A204.1 (cell line): ENCODE measurements around the gene AMBRA1.
"Not testable (repeated sequence)": the region's sequence is repeated elsewhere in the genome, so short reads cannot be mapped to it uniquely, and the experiment has no call there.

ENCODE experiments used
- FAIRE-seq: peaks from 2 replicates; lab custom pipeline; 2012; peaks lifted over from hg19 to GRCh38; lab: Jason Lieb, UNC

AMBRA1 gene

DNA sequence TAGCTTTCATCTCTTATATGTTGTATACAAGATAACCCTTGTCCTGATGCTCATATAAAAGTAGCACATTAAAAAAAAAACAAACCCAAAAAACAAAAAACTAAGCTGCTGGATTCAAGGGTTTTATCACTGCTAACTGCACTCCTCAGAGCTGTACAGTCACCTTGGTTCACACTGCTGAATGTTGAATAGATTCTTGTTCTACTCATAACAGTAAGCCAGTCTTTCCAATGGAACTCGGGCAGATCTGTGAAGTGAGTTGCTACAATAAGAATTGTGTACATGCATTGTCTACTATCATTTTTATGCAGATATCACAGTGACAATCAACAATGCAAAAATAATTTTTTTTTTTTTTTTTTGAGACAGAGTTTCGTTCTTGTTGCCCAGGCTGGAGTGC is 18.5 kb upstream of the AMBRA1 start:
- FAIRE-seq: no peak

DNA sequence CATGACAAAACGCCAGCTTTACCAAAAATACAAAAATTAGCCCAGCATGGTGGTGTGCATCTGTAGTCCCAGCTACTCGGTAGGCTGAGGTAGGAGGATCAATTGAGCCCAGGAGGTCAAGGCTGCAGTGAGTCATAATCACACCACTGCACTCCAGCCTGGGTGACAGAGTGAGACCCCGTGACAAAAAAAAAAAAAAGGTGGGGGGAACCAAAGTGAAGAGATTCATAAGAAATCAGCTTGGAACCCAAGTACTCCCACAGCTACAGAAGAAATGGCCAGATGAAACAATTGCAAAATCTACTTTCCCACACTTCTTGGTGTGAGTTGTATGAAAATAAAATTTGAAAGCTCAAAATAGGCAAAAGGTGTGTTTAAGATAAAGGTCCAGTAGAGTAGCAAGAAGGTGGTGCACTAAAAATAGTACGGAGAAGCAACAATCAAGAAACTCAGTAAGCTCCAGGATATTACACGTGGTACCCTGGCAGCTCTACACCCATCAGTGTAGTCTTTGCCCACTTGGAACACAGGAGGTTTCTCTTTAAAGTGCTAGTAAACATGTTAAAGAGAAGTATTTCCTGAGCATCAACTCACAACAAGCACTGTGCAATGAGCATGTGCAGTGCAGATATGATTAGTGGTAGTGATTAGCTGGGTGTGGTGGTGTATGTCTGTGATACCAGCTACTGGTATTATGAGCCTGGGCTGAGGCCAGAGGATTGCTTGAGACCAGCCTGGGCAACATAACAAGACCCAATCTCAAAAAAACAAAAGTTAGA is 17.9 kb upstream of the AMBRA1 start:
- no peak for FAIRE-seq

DNA sequence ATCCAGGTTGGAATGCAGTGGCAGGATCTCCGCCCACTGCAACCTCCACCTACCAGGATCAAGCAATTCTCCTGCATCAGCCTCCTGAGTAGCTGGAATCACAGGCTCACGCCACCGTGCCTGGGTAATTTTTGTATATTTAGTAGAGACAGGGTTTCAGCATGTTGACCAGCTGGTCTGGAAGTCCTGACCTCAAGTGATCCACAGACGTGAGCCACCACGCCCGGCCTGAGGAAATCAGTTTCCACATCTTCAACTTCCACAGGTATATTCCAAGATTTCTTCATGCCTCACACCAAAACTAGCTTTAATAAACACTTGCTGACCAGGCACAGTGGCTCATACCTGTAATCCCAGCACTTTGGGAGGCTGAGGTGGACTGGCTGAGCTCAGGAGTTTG is 15.6 kb upstream of the AMBRA1 start:
- no peak for FAIRE-seq

DNA sequence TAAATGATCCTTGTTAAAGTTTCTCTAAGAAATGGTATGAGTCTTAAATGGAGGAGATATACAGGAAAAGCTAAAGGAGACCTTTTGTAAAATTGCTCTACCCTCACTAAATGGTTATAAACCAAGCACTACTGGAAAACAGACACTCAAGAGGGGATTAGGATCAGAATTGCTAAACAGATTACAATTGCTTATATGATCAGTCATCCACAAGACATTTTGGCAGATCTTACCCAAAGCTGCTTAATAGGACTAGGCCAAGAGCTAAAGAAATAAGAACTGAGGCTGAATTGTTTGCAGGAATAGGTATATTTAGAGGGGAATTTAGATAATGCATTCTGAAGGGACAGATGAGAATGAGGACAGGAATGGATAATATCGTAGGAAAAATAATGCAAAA is 13.7 kb upstream of the AMBRA1 start:
- FAIRE-seq: no peak

DNA sequence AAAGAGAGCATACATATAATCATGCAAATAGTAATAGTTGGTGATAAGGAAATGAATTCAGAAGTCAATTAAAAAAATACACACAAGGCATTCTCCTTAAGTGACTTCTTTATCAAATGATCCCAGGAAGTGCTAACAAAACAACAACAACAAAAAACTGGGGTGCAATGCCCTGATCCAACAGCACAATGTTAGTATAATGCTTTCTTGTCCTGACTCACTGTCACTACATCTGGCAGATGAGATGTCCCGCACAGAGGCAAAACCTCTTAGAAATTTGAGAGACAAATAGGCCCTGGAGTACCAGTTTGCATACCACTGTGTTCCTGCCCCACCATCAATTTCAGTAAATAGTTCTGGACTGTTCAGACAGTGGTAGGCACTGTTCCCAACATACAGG is 11.0 kb upstream of the AMBRA1 start:
- FAIRE-seq: no peak

DNA sequence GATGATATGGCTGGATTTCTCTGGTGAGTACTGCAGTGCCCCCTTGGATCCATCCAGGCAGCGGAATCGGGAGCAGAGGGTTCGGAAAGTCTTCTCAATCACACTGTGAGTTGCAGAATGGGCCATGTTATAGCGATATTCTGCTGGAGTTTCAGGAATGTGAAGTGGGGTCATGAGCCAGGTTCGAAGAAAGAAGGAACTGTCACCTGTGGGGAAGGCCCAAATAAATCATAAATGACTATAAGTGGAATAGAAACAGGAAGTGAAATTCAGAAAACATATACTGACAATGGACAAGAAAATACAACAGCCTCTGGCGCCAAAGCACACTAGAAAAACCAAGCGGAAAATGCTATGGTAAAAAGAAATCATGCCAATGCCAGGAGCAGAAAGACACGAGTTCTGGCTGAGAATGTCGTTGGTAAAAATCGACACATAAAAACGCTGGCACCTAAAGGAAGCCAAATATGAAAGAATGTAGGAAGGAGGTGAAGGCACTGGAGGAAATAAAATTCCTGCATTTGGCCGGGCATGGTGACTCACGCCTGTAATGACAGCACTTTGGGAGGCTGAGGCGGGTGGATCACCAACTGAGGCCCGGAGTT is 10.0 kb upstream of the AMBRA1 start:
- FAIRE-seq: no peak

DNA sequence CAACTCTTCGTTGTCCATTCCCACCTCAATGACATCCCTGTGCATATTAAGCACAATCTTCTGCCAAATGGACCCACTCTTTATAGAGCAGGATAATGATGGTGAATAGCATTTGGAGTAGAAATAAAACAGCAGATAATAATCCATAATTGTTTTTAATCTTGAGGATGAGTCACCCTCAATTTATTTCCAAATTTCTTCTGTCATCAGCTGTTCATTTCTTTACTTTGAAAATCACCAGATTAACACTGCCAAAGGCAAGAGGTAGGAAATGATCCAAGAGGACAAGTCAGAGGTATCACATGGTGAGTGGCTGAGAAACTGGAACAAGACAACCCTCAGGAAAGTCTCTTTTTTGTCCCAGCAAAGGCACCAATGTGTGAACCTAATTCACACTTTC is 7.3 kb upstream of the AMBRA1 start:
- no peak for FAIRE-seq

DNA sequence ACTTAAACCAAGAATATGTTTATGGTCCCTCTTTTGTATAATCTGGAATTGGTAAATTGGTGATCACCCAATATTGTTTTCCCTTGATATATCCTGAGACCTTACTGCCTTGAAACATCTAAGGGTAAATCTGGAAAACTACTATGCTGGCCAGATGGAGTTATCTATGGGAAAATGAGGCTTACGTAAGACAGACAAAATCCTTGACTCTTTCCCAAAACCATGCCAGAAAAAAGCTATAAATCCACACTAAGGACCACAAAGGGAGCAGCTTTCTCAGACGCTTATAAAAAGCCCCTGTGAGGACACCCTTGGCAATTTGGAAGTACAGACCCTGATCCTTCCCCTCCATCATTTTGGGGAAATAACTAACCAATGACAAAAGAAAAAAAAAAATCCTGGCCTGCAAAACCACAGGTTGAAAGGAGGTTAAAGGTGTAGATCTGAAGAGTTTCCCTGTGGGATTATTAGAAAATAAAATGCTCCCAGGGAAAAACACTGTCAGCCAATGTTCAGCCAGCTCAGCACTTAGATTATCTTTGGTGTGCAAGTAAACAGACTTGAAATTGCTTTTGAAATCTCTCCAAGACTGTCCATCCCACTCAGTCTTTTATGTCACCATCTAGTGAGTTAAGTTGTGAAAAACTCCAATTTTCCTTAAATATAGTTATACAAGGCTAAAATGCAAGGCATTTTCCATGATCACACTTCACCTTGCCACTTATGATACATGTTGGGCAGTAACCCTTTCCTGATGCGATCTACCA is 6.6 kb upstream of the AMBRA1 start:
- no peak for FAIRE-seq

DNA sequence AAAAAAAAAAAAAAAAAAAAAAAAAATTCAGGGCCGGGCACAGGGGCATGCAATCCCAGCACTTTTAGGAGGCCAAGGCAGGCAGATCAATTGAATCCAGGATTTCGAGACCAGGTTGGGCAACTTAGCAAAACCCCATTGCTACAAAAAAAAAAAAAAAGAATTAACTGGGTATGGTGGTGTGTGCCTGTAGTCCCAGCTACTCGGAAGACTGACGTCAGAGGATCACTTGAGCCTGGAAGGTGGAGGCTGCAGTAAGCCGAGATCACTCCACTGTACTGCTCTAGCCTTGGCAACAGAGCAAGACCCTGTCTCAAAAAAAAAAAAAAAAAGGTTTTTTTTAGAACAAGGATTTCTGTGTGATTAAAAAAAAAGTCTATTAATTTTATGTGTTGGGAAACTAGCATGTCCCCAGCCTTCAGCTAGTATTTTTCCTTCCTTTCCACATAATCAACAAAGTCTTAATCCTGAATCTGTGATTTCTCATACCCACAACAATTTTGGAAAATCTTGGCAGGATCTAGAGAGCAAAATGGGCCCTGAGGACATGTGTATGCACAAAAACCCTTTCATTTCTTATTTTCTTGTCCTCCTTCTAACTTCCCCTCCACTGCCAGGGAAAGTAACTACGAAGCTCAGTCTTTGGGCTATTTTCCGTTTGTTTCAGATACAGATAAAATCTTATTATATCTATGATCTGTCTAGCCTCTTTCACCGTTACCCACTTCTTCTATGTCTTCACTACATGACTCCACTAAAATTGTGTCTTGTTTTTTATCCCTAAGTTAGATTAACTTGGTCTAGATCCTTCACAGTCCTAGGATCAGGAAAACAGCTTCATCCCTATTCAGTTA is 5.7 kb upstream of the AMBRA1 start:
- no peak for FAIRE-seq

DNA sequence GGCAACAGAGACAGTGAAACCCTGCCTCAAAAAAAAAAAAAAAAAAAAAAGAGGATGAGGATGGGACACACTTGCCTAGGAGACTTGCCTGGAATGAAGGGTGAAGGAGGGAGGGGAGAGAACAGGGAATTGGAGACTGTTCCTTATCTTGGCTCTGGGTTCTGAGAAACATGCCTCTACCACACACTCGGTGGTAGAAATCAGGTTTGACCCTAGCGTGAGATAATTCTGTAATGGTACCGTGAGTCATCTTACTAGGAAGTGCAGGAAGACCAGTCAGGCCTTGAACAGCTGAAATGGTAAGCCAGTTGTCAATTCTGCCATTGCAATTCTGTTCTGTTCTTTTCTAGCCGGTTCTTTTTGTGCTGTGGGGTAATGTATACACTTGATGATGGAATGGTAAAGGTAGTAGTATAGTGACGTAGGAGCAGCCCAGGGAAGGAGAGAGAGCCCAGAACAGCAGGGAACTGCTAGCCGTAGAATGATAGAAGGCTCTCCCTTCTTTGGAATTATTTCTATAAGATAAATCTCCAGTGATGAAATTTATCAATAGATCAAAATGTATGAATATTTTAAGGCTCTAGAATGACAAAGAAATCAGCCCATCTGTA is 3.9 kb upstream of the AMBRA1 start:
- FAIRE-seq: no peak

DNA sequence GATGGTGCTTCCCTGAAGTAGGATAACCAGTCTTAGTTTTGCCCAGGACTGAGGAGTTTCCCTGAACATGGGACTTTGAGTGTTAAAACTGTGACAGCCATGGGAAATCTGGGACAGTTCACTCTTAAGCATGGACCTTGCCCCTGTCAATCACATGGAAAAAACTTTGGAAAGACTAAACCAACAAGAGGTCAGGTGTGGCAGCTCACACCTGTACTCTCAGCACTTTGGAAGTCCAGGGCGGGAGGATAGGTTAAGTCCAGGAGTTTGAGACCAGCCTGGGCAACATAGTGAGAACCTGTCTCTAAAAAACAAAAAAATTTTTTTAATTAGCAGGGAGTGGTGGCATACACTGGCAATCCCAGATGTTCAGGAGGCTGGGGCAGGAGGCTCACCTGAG is 3.3 kb upstream of the AMBRA1 start:
- FAIRE-seq: no peak

DNA sequence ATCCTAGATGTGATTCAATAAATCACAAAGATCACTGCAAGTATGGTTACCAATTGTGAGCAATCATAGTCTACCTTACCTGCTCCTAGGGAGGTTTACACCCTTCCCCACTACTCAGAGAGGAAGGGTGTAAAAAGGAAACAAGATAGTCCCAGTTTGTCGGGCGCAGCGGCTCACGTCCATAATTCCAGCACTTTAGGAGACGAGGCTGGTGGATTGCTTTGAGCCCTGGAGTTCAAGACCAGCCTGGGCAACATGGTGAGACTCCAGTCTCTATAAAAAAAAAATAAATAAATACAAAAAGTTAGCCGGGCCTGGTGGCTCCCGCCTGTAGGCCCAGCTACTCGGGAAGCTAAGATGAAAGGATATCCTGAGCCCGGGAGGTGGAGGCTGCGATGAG is 962 bp upstream of the AMBRA1 start:
- no peak for FAIRE-seq

DNA sequence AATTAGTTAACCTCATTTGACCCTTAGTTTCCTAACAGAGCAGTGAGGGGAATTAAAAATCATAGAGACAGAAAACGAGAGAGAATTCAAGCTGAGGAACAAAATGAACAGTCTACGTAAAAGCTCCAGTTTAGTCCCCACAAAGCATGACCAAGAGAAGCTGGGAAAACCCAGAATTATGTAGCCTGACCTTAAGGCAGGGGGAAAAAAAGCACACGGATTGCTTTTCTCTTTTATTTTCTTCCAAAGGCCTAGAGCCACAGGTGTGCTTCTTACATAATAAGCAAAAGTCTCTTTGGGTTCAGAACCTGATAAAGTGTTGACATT is 514 bp upstream of the AMBRA1 start:
- FAIRE-seq: no peak

DNA sequence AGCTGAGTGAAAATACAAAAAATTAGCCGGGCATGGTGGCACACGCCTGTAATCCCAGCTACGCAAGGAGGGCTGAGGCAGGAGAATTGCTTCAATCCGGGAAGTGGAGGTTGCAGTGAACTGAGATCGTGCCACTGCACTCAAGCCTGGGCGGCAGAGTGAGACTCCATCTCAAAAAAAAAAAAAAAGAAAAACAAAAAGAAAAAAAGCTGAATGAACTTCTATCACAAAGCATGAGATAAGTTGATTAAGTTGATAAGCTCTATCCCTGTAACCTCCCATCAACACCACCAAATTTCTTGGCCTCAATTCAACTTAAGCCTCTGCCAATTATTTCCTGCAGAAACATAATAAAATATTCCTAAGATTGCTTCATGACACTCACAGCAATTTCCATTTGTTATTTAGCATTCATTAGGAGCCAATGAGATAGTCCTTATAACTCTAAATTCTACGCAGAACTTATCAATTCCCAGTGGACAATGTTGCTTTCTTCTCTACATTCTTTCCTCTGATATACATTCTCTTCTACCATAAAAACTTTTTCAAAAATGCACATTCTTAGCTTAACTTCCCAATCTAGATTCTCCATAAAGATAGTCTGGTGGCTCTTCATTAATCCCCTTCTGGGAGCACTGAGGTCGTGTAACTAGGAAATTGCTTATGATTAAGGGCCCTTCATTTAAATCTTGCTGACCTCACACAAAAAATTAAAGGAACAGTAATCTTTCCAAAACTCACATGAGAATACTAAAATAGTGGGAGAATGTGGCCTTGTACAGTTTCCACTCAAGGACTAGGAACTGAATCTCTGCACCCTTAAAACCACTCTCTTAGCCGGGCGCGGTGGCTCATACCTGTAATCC is 2.9 kb downstream of the AMBRA1 start:
- no peak for FAIRE-seq

DNA sequence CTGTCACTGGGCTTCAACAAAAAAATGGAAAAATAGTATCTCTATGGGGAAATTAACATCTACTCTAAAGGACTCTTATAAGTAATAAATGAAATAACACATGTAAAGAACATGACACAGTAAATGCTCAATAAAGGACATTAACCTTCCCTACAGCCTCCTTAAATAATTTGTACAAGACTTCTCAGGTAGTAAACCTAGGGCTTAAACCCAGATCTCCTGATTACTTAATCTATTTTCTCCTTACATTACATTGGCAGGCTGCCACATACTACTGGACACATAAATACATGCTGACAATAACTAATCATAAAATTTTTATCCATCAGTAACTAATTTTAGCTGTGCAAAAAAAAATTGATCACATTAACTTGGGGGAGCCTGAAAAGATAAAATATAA is 4.9 kb downstream of the AMBRA1 start:
- FAIRE-seq: no peak

DNA sequence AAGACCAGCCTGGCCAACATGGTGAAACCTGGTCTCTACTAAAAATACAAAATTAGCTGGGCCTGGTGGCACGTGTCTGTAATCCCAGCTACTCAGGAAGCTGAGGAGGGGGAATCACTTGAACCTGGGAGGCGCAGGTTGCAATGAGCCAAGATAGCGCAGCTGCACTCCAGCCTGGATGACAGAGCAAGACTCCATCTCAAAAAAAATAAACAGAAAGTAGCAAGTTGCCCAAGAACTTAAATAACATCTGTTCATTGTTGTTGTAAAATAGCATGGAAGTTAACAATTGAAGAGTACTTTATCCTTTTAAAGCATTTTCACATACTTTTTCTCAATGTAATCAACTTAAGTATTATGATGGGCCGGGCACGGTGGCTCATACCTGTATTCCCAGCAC is 5.7 kb downstream of the AMBRA1 start:
- FAIRE-seq: no peak

DNA sequence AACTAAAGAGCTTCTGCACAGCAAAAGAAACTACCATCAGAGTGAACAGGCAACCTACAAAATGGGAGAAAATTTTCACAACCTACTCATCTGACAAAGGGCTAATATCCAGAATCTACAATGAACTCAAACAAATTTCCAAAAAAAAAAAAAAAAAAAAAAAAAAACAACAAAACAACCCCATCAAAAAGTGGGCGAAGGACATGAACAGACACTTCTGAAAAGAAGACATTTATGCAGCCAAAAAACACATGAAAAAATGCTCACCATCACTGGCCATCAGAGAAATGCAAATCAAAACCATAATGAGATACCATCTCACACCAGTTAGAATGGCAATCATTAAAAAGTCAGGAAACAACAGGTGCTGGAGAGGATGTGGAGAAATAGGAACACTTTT is 10.3 kb downstream of the AMBRA1 start:
- FAIRE-seq: not testable (repeated sequence)

DNA sequence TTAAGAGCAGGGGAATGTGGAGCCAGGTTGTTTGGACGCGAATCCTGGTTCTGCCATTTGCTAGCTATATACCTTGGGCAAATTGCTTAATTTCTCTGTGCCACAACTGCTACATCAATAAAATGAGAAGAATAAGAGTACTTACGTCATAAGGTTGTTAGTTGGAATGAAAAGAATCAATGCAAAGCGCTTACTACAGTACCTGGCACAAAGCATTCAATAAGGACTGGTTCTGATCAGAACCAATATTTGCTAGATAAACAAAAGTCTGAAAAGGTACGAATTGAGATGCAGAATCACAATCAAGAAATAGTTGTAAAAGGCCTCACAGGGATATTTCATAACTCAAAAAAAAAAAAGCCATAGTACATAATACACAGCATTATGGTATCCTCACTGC is 11.2 kb downstream of the AMBRA1 start:
- no peak for FAIRE-seq

DNA sequence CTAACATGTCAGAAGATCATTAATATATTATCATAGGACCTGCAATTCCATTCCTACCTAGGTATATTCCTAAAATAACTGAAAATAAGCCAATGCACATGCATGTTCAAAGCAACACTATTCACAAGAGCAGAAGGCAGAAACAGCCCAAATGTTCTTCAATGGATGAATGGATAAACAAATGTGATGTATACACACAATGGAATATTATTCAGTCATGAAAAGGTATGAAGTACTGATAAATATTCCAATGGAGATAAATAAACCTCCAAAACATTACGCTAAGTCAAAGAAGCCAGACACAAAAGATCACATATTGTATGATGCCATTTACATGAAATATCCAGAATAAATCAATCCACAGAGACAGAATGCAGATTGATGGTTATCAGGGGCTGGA is 16.8 kb downstream of the AMBRA1 start:
- FAIRE-seq: no peak

DNA sequence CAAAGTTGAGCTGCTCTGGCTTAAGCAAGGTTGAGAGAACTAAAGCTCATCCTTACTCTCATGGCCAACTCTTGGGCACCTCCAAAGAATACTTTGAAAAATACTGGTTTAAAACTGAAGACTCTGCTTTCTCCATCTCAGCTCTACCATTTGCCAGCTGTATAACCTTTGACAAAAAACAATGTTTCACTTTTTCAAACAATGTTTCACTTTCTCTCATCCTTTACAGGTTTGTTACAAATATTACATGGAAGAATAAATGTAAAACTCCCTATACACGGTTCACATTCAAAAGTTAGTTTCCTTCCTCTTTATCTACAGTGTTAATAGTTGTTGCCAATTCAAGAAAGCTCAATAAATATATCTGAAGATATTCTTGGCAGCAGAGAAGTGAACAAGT is 19.2 kb downstream of the AMBRA1 start:
- no peak for FAIRE-seq

DNA sequence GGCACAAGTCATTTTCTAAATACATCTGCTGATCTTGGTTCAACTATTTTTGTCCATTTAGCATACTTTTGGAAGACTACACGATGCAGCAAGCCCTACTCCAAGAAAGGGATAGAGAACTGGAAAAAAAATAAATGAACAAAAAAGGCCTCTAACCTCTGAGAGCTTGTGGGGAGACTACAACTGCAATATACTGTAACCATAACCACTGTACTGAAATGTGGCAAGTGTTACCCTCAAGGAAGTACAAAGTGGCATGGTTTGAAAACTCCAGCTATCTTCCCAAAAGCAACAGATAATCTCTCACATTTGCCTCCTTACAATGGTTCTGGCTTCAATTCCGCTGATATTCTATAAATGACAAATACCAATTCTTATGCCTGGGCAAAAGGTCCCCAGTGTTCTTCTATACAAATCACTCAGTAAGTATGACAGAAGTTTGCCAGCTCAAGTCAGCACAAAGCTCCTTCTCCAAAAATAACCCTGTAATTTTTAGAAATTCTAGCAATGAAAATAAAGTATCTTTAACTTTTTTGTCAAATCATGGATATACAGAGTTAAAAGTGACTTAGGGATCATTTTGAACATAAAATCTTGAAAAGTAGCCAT is 22.9 kb downstream of the AMBRA1 start:
- FAIRE-seq: no peak
